Medulla oblongata (tissue), 1 donor: Measurements from ENCODE around the gene C11orf91.
"Not testable (repeated sequence)": the region's sequence is repeated elsewhere in the genome, so short reads cannot be mapped to it uniquely, and the experiment has no call there.

Experiments used
- DNase-seq: peaks from one replicate; pipeline ENCODE4 v3.0.0-alpha.2; 2015; ENCODE audit errors: extremely low spot score

Gene C11orf91

GRCh38 chr11:33700502-33701271 lies at the start of gene C11orf91:
C11orf91 (minus strand) TSS chr11:33700826; CDS start chr11:33700740, 86 bp downstream.
- DNase-seq: peak; percentile 93

GRCh38 chr11:33747979-33748378 lies 47.4 kb upstream of the C11orf91 start:
- DNase-seq: no peak

GRCh38 chr11:33743291-33743690 lies 42.7 kb upstream of the C11orf91 start:
- no peak for DNase-seq

GRCh38 chr11:33742249-33742851 lies 41.7 kb upstream of the C11orf91 start:
- peak; percentile 25 for DNase-seq

- DNase-seq: no peak
Observed at GRCh38 chr11:33741806-33742205, 41.2 kb upstream of the C11orf91 start.

- no peak for DNase-seq
Observed at GRCh38 chr11:33737362-33737821, 36.8 kb upstream of the C11orf91 start.

GRCh38 chr11:33736148-33736812 lies 35.7 kb upstream of the C11orf91 start, which contains the start of gene CD59:
CD59 (minus strand) TSS chr11:33736423; CDS start chr11:33722445, 13,978 bp downstream.
- peak; percentile 93 for DNase-seq

GRCh38 chr11:33735271-33736147 lies 34.9 kb upstream of the C11orf91 start:
- peak; percentile 22 for DNase-seq

- DNase-seq: peak; percentile 63
Observed at GRCh38 chr11:33734441-33735270, 34.0 kb upstream of the C11orf91 start.

- no peak for DNase-seq
Observed at GRCh38 chr11:33733980-33734379, 33.4 kb upstream of the C11orf91 start.

- DNase-seq: peak; percentile 60
Observed at GRCh38 chr11:33731723-33732531, 31.3 kb upstream of the C11orf91 start.

- DNase-seq: no peak
Observed at GRCh38 chr11:33730716-33731115, 30.1 kb upstream of the C11orf91 start.

GRCh38 chr11:33729072-33729664 lies 28.5 kb upstream of the C11orf91 start:
- DNase-seq: not testable (repeated sequence)

GRCh38 chr11:33727539-33727938 lies 26.9 kb upstream of the C11orf91 start:
- DNase-seq: not testable (repeated sequence)

GRCh38 chr11:33725496-33725895 lies 24.9 kb upstream of the C11orf91 start:
- no peak for DNase-seq

GRCh38 chr11:33724644-33725035 lies 24.0 kb upstream of the C11orf91 start:
- peak; percentile 89 for DNase-seq

- DNase-seq: no peak
Observed at GRCh38 chr11:33723238-33723881, 22.7 kb upstream of the C11orf91 start.

- no peak for DNase-seq
Observed at GRCh38 chr11:33722590-33723234, 22.1 kb upstream of the C11orf91 start.
